K562 (cell line): ENCODE measurements around the gene GALNT12. TPM values are rescaled to one million over a fixed set of nuclear protein-coding genes. Genes with fewer than 3 reads are reported as not detected.

Source experiments
- ARID4B ChIP-seq: sonication (generic); formaldehyde crosslinking; IDR thresholded peaks from 2 replicates; pipeline ENCODE4 v1.8.0; 2022; ENCODE audit warnings: mild to moderate bottlenecking, missing genetic modification reagents
- CBX1 ChIP-seq: sonication (generic); IDR thresholded peaks from 2 replicates; pipeline ENCODE4 v1.6.1; 2016; ENCODE audit warnings: antibody characterized with exemption, low read depth, mild to moderate bottlenecking
- CEBPB ChIP-seq: fragments of 450-650 bp; IDR thresholded peaks from 2 replicates; pipeline ENCODE4 v1.6.1; 2016; ENCODE audit warnings: missing genetic modification characterization, missing compliant biosample characterization
- DLX4 ChIP-seq: fragments of 250-450 bp; sonication (Bioruptor Pico); IDR thresholded peaks from 2 replicates; pipeline ENCODE4 v1.6.1; 2021; ENCODE audit warnings: mild to moderate bottlenecking
- GTF2B ChIP-seq: IDR thresholded peaks from 2 replicates; pipeline ENCODE4 v1.6.1; 2011; ENCODE audit not compliant: insufficient read length; ENCODE audit errors: extremely low read depth
- STAT6 ChIP-seq: sonication (generic); formaldehyde crosslinking; IDR thresholded peaks from 2 replicates; pipeline ENCODE4 v1.8.1; 2023; ENCODE audit warnings: mild to moderate bottlenecking, missing genetic modification reagents
- ZNF232 ChIP-seq: sonication (generic); formaldehyde crosslinking; IDR thresholded peaks from 2 replicates; pipeline ENCODE4 v1.8.0; 2022; ENCODE audit warnings: mild to moderate bottlenecking, missing genetic modification reagents
- ZNF24 ChIP-seq: fragments of 450-650 bp; IDR thresholded peaks from 2 replicates; pipeline ENCODE4 v1.6.1; 2016
- ZNF586 ChIP-seq: fragments of 450-650 bp; formaldehyde crosslinking; conservative IDR thresholded peaks from 2 replicates; pipeline ENCODE4 v1.4.0; 2020; ENCODE audit warnings: mild to moderate bottlenecking, moderate library complexity
- polyA plus RNA-seq, 8 experiments: library from polyadenylated mRNA; depleted of rRNA in 4 of 8; stranded (reverse) in 5 of 8; unstranded in 3 of 8; fragments of >200 nt; fragmentation: Nextera tagmentation in 2 of 8; fragmentation: Illumina TruSeq in 1 of 8; extraction: Ambion mirVana in 2 of 8; extraction: Trizol in 1 of 8; gene quantifications; 2 replicates each; pipeline versions ENCODE4 v1.2.1 to v1.2.3, GENCODE V29; 2011 to 2014; ENCODE audit warnings: inconsistent platforms in 1 of 8, missing spikeins in 1 of 8
- total RNA-seq, 7 experiments: library from RNA; depleted of rRNA in 6 of 7; stranded (reverse); fragments of >200 nt in 6 of 7; fragmentation: Illumina TruSeq in 2 of 7; extraction: Trizol in 2 of 7; gene quantifications; 2 replicates each; pipeline versions ENCODE4 v1.2.1 to v1.2.3, GENCODE V29; 2011 to 2021; ENCODE audit warnings: low replicate concordance in 1 of 7
- TF ChIP-seq, protein P1 (sequence below): fragments of 450-650 bp; IDR thresholded peaks from 2 replicates; pipeline ENCODE4 v1.6.1; 2018; ENCODE audit not compliant: partially characterized antibody
- TF ChIP-seq, protein P2 (sequence below): fragments of 250-450 bp; sonication (Bioruptor Pico); IDR thresholded peaks from 2 replicates; pipeline ENCODE4 v1.4.0; 2020; ENCODE audit warnings: mild to moderate bottlenecking, moderate library complexity, borderline replicate concordance

GALNT12 gene
- total and polyA plus RNA-seq, 9 of the 15 experiments (the other 6 are each of a cell fraction or from before 2014, with no cell fraction given): 29.7 to 82.9 (median 44.2) TPM

DNA sequence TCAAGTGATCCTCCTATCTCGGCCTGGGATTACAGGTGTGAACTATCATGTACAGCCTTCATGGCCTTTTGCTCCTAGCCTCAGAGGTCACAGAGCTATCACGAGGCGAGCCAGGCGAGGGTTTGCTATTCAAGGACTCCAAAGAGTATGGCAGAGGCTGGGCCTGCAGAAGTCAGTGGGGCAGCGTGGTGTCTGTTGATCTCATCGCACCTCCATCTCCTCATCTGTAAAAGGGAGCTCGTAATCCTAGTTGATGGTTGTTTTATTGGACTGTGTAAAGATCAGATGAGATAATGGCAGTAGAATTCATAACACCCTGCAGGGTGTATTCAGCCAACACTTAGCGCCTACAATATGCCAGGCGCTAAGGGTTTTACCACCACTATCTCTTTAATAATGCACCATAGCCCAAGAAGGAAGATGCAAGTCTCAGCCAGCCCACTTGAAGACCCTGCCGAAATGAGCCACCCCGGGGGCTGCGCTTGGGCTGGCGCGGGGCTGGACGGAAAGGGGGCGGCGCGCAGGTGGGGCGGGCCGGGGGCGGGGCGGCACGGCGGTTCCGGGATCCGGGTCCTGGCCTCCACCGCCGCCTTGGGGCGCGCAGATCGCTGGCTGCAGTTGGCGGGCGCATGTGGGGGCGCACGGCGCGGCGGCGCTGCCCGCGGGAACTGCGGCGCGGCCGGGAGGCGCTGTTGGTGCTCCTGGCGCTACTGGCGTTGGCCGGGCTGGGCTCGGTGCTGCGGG, at the start of gene GALNT12 (continued):
- TF ChIP-seq, protein P1, sequence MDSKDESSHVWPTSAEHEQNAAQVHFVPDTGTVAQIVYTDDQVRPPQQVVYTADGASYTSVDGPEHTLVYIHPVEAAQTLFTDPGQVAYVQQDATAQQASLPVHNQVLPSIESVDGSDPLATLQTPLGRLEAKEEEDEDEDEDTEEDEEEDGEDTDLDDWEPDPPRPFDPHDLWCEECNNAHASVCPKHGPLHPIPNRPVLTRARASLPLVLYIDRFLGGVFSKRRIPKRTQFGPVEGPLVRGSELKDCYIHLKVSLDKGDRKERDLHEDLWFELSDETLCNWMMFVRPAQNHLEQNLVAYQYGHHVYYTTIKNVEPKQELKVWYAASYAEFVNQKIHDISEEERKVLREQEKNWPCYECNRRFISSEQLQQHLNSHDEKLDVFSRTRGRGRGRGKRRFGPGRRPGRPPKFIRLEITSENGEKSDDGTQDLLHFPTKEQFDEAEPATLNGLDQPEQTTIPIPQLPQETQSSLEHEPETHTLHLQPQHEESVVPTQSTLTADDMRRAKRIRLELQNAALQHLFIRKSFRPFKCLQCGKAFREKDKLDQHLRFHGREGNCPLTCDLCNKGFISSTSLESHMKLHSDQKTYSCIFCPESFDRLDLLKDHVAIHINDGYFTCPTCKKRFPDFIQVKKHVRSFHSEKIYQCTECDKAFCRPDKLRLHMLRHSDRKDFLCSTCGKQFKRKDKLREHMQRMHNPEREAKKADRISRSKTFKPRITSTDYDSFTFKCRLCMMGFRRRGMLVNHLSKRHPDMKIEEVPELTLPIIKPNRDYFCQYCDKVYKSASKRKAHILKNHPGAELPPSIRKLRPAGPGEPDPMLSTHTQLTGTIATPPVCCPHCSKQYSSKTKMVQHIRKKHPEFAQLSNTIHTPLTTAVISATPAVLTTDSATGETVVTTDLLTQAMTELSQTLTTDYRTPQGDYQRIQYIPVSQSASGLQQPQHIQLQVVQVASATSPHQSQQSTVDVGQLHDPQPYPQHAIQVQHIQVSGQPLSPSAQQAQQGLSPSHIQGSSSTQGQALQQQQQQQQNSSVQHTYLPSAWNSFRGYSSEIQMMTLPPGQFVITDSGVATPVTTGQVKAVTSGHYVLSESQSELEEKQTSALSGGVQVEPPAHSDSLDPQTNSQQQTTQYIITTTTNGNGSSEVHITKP: peak; percentile 42
- no peak for TF ChIP-seq ZNF586 (CRISPR knock-in tag)
- no peak for TF ChIP-seq STAT6 (CRISPR knock-in tag)
- no peak for TF ChIP-seq ZNF232
- no peak for TF ChIP-seq ARID4B (CRISPR knock-in tag)
- TF ChIP-seq, protein P2, sequence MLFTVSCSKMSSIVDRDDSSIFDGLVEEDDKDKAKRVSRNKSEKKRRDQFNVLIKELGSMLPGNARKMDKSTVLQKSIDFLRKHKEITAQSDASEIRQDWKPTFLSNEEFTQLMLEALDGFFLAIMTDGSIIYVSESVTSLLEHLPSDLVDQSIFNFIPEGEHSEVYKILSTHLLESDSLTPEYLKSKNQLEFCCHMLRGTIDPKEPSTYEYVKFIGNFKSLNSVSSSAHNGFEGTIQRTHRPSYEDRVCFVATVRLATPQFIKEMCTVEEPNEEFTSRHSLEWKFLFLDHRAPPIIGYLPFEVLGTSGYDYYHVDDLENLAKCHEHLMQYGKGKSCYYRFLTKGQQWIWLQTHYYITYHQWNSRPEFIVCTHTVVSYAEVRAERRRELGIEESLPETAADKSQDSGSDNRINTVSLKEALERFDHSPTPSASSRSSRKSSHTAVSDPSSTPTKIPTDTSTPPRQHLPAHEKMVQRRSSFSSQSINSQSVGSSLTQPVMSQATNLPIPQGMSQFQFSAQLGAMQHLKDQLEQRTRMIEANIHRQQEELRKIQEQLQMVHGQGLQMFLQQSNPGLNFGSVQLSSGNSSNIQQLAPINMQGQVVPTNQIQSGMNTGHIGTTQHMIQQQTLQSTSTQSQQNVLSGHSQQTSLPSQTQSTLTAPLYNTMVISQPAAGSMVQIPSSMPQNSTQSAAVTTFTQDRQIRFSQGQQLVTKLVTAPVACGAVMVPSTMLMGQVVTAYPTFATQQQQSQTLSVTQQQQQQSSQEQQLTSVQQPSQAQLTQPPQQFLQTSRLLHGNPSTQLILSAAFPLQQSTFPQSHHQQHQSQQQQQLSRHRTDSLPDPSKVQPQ: no peak
- TF ChIP-seq DLX4 (CRISPR knock-in tag): no peak
- no peak for TF ChIP-seq CEBPB (tag)
- 0 out of 2 replicates have a peak, but pooled peaks have one; percentile 28 for TF ChIP-seq CBX1
- no peak for TF ChIP-seq ZNF24
- TF ChIP-seq GTF2B: no peak
